ENCODE results near the gene SOCS2.

DNA sequence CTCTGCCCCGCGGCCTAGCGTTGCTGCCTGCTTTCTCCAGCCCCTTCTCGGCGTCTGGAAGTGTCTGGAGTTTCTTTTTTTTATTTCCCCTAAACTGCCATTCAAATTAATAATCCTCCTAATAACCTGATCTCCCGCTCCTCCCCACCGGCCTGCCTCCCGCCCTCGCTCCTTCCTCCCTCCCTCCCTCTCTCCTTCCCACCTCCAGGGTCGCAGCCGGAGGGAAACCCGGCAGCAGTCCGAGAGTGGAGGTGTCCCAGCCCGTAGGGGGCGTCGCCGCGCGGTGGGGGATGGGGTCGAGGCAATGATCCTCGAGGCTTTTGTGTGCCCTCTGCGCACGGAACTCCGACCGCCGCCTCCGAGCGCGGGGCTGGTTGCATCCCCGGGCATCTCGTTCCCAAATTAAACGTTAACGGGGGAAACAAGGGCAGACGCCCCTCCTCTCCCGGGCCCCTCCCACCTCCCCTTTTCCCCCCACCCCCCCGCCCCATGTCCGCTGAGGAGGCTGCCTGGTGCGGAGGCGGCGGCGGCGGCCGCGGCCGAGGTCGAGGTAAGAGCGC lies 1.0 kb upstream of the SOCS2 start:
- no peak for TF ChIP-seq PBX3 (CRISPR knock-in tag; IDR thresholded peaks at IDR 0.05; ENCODE audit: borderline replicate concordance)
- no peak for TF ChIP-seq TOE1 (CRISPR knock-in tag; IDR thresholded peaks at IDR 0.05)
